Type B pancreatic cell (in vitro differentiated cells): Measurements from ENCODE around the gene CCDC87. TPM values are rescaled to one million over a fixed set of nuclear protein-coding genes. Genes with fewer than 3 reads are reported as not detected.

Experiments used
- DNase-seq: peaks from one replicate; pipeline ENCODE4 v3.0.0; 2021; ENCODE audit warnings: mixed read lengths; ENCODE audit not compliant: unreplicated experiment; ENCODE audit errors: extremely low spot score
- H3K27ac Mint-ChIP-seq: 2 replicates; pipeline ENCODE4 v1.8.0; 2021; ENCODE audit warnings: mild to moderate bottlenecking, mixed read lengths
- H3K27me3 Mint-ChIP-seq: 2 replicates; pipeline ENCODE4 v1.8.0; 2021; ENCODE audit warnings: mixed read lengths
- H3K36me3 Mint-ChIP-seq: 2 replicates; pipeline ENCODE4 v1.8.0; 2021; ENCODE audit warnings: mixed read lengths
- H3K4me1 Mint-ChIP-seq: one replicate; pipeline ENCODE4 v1.8.0; 2021; ENCODE audit warnings: mixed read lengths; ENCODE audit not compliant: unreplicated experiment
- H3K4me3 Mint-ChIP-seq: 2 replicates; pipeline ENCODE4 v1.8.0; 2021; ENCODE audit warnings: mild to moderate bottlenecking, mixed read lengths
- H3K9me3 Mint-ChIP-seq: 2 replicates; pipeline ENCODE4 v1.8.0; 2021; ENCODE audit warnings: mixed read lengths
- CTCF ChIP-seq: fragments of 200-600 bp; sonication (generic); conservative IDR thresholded peaks from 2 replicates; pipeline ENCODE4 v1.5.0; 2021; ENCODE audit warnings: antibody characterized with exemption, mild to moderate bottlenecking
- total RNA-seq: library from RNA; stranded (reverse); gene quantifications from 2 replicates; pipeline ENCODE4 v1.2.1, GENCODE V29; 2021; ENCODE audit warnings: low replicate concordance

CCDC87 gene
- total RNA-seq, 1 donor from 2014 or later, result 0.94 TPM

GRCh38 chr11:66628061-66628603 is 35.3 kb upstream of the CCDC87 start:
- H3K4me3 Mint-ChIP-seq, result no peak overlapping the region
- H3K9me3 Mint-ChIP-seq, result no peaks in the 10 kb centered on the region
- peaks cover 1% of the 10 kb centered on the region for H3K4me1 Mint-ChIP-seq
- peak overlapping the region; percentile 8 for H3K27ac Mint-ChIP-seq
- H3K27me3 Mint-ChIP-seq, result no peaks in the 10 kb centered on the region
- DNase-seq, result no peak
- peaks cover 41% of the 10 kb centered on the region for H3K36me3 Mint-ChIP-seq
- no peak for TF ChIP-seq CTCF

- Mint-ChIP-seq H3K36me3 (peaks cover 37% of the 10 kb centered on the region), H3K27me3 (no peaks in the 10 kb centered on the region), H3K27ac (no peak overlapping the region), H3K4me3 (no peak overlapping the region), H3K9me3 (no peaks in the 10 kb centered on the region), H3K4me1 (peaks cover 9% of the 10 kb centered on the region)
- no peak for DNase-seq
- TF ChIP-seq CTCF, result no peak
Measured at GRCh38 chr11:66626926-66627325, 34.1 kb upstream of the CCDC87 start.

GRCh38 chr11:66626382-66626781 is 33.5 kb upstream of the CCDC87 start:
- no peaks in the 10 kb centered on the region for H3K27me3 Mint-ChIP-seq
- no peak for TF ChIP-seq CTCF
- H3K4me3 Mint-ChIP-seq, result no peak overlapping the region
- H3K4me1 Mint-ChIP-seq, result peaks cover 9% of the 10 kb centered on the region
- peaks cover 35% of the 10 kb centered on the region for H3K36me3 Mint-ChIP-seq
- no peak for DNase-seq
- H3K27ac Mint-ChIP-seq, result no peak overlapping the region
- no peaks in the 10 kb centered on the region for H3K9me3 Mint-ChIP-seq

- DNase-seq, result no peak
- Mint-ChIP-seq H3K9me3 (no peaks in the 10 kb centered on the region), H3K4me1 (peaks cover 9% of the 10 kb centered on the region), H3K4me3 (no peak overlapping the region), H3K27ac (no peak overlapping the region), H3K27me3 (no peaks in the 10 kb centered on the region), H3K36me3 (peaks cover 39% of the 10 kb centered on the region)
- TF ChIP-seq CTCF, result no peak
Measured at GRCh38 chr11:66625752-66626149, 32.9 kb upstream of the CCDC87 start.

- Mint-ChIP-seq H3K9me3 (no peaks in the 10 kb centered on the region), H3K4me3 (no peak overlapping the region)
Measured at GRCh38 chr11:66625041-66625751, 32.3 kb upstream of the CCDC87 start.

More at GRCh38 chr11:66625041-66625751, 32.3 kb upstream of the CCDC87 start:
- Mint-ChIP-seq H3K27me3 (no peaks in the 10 kb centered on the region), H3K36me3 (peaks cover 38% of the 10 kb centered on the region), H3K27ac (no peak overlapping the region), H3K4me1 (peaks cover 9% of the 10 kb centered on the region)
- TF ChIP-seq CTCF, result no peak
- no peak for DNase-seq
